ENCODE measurements around the gene PSMD14. TPM values are rescaled to one million over a fixed set of nuclear protein-coding genes. Genes with fewer than 3 reads are reported as not detected.
A peak's percentile ranks its signal among the peaks of the same experiment; 100 is the strongest.
"Not testable (repeated sequence)": the region's sequence is repeated elsewhere in the genome, so short reads cannot be mapped to it uniquely, and the experiment has no call there.

Gene PSMD14
- total RNA-seq: 10 to 100 TPM; 68.3 to 72.2 TPM

- H3K9me3 Mint-ChIP-seq (ENCODE audit: insufficient read depth): peaks cover 5% of the 10 kb centered on the region
- H3K4me3 Mint-ChIP-seq: peak within 1 kb of the TSS; percentile 85
- peak; percentile 95 for DNase-seq
- ATAC-seq: peak; percentile 94
- ChIA-PET POLR2A (interaction anchor here (0.6 to 2.0 kb wide), 24 partner anchors 8 to 984 kb away, joined by 3 to 9 read pairs (median 3); partner anchors contain the start of gene DPP4), CTCF (interaction anchor here (0.6 to 1.6 kb wide), 8 partner anchors 8 to 244 kb away, joined by 3 to 6 read pairs (median 3); no protein-coding TSS in a partner anchor)
- peaks cover 35% of the 10 kb centered on the region for H3K4me1 Mint-ChIP-seq (ENCODE audit: low read depth)
- H3K36me3 Mint-ChIP-seq (ENCODE audit: low read depth): peaks cover 24% of the 10 kb centered on the region
- H3K27ac Mint-ChIP-seq: peak within 1 kb of the TSS; percentile 95
- peaks cover 2% of the 10 kb centered on the region for H3K27me3 Mint-ChIP-seq (ENCODE audit: low read depth)
Measured at GRCh38 chr2:161308178-161308955, at the start of gene PSMD14. Gene PSMD14, plus strand, starts transcription at chr2:161308425. Its CDS starts 10,401 bp downstream, at chr2:161318826.

GRCh38 chr2:161265874-161266273 lies 42.4 kb upstream of the PSMD14 start:
- H3K36me3 Mint-ChIP-seq (ENCODE audit: low read depth): no peaks in the 10 kb centered on the region
- H3K4me3 Mint-ChIP-seq: no peak overlapping the region
- DNase-seq (no peak), ATAC-seq (no peak)
- peaks cover 19% of the 10 kb centered on the region for H3K27me3 Mint-ChIP-seq (ENCODE audit: low read depth)
- POLR2A ChIA-PET: interaction anchor here (0.7 kb wide), 1 partner anchor 1053 kb away, joined by 3 read pairs; no protein-coding TSS in a partner anchor
- H3K27ac Mint-ChIP-seq: no peak overlapping the region
- CTCF ChIA-PET: interaction anchor here (1.4 to 3.0 kb wide), 2 partner anchors 8 to 15 kb away, joined by 10 to 15 read pairs; no protein-coding TSS in a partner anchor
- no peaks in the 10 kb centered on the region for H3K4me1 Mint-ChIP-seq (ENCODE audit: low read depth)
- H3K9me3 Mint-ChIP-seq (ENCODE audit: insufficient read depth): no peaks in the 10 kb centered on the region

- ATAC-seq (no peak), DNase-seq (no peak)
- no peak overlapping the region for H3K4me3 Mint-ChIP-seq
- POLR2A ChIA-PET: no interaction called here
- H3K27me3 Mint-ChIP-seq (ENCODE audit: low read depth): peaks cover 26% of the 10 kb centered on the region
- no peak overlapping the region for H3K27ac Mint-ChIP-seq
- H3K4me1 Mint-ChIP-seq (ENCODE audit: low read depth): peaks cover 3% of the 10 kb centered on the region
- H3K36me3 Mint-ChIP-seq (ENCODE audit: low read depth): no peaks in the 10 kb centered on the region
- CTCF ChIA-PET: interaction anchor here (1.3 to 1.5 kb wide), 2 partner anchors 19 to 205 kb away, joined by 3 to 4 read pairs; no protein-coding TSS in a partner anchor
- no peaks in the 10 kb centered on the region for H3K9me3 Mint-ChIP-seq (ENCODE audit: insufficient read depth)
Measured at GRCh38 chr2:161269111-161269510, 39.1 kb upstream of the PSMD14 start.

GRCh38 chr2:161273038-161273760 lies 35.0 kb upstream of the PSMD14 start:
- Mint-ChIP-seq H3K36me3 (ENCODE audit: low read depth) (no peaks in the 10 kb centered on the region), H3K27ac (no peak overlapping the region), H3K27me3 (ENCODE audit: low read depth) (peaks cover 23% of the 10 kb centered on the region), H3K4me3 (no peak overlapping the region), H3K4me1 (ENCODE audit: low read depth) (peaks cover 3% of the 10 kb centered on the region), H3K9me3 (ENCODE audit: insufficient read depth) (no peaks in the 10 kb centered on the region)
- ATAC-seq (peak; percentile 65), DNase-seq (peak; percentile 55)
- ChIA-PET POLR2A (no interaction called here), CTCF (interaction anchor here (0.7 to 2.9 kb wide), 23 partner anchors 9 to 940 kb away, joined by 3 to 18 read pairs (median 4); partner anchors contain the start of gene PSMD14)

- ATAC-seq; H3K27ac Mint-ChIP-seq; H3K4me1 Mint-ChIP-seq (ENCODE audit: low read depth); H3K9me3 Mint-ChIP-seq (ENCODE audit: insufficient read depth); POLR2A ChIA-PET; H3K4me3 Mint-ChIP-seq; H3K36me3 Mint-ChIP-seq (ENCODE audit: low read depth): not testable (repeated sequence)
- CTCF ChIA-PET: interaction anchor here (1.0 kb wide), 1 partner anchor 55 kb away, joined by 3 read pairs; no protein-coding TSS in a partner anchor
- H3K27me3 Mint-ChIP-seq (ENCODE audit: low read depth): peaks cover 15% of the 10 kb centered on the region
- peak; percentile 29 for DNase-seq
Measured at GRCh38 chr2:161278564-161279229, 29.5 kb upstream of the PSMD14 start.

DNA sequence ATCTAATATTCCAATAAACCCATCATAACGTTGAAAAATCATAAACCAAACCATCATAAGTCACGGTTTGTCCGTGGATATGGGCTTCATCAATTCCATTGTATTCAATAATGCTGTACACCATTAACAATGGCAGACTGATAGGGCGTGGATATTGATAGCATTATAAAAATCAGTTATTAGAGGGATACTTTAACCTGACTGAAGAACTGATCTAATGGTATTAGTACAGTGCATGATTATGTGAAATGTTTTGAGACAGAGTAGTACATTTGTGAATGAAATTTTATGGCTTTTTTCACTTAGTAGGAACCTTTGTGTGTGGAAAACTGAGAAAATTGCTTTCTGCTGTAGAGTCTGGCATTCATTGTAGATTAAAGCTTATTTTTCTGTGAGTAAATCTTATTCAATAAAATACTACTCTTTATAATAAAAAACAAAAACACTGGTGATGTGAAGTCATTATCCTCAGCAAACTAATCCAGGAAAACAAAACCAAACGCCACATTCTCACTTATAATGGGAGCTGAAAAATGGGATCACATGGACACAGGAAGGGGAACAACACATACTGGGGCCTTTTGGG lies 28.9 kb upstream of the PSMD14 start:
- DNase-seq; POLR2A ChIA-PET; ATAC-seq; H3K4me3 Mint-ChIP-seq; CTCF ChIA-PET; H3K27ac Mint-ChIP-seq; H3K36me3 Mint-ChIP-seq (ENCODE audit: low read depth); H3K4me1 Mint-ChIP-seq (ENCODE audit: low read depth); H3K9me3 Mint-ChIP-seq (ENCODE audit: insufficient read depth): not testable (repeated sequence)
- H3K27me3 Mint-ChIP-seq (ENCODE audit: low read depth): peaks cover 19% of the 10 kb centered on the region

DNA sequence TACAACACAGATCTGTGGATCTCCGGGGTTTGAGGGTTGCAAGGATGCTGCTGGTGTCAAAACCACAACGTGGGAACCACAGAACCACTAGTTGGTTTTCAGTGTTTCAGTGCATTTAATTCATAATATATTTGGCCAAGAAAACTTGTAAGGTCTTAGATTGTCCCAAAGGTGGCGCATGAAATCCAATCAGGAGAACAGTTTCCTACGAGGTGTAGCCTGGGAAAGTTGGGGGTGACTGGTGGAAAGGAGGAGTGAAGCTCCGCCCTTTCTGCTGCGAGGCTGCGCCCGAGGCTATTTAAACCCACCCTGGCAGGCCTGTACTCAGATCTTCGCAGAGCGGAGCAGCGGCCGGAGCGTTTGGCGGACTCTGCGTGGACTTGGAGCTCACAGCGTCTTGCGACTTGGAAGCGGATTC lies 27.3 kb upstream of the PSMD14 start:
- H3K4me3 Mint-ChIP-seq; ATAC-seq; H3K9me3 Mint-ChIP-seq (ENCODE audit: insufficient read depth); H3K27ac Mint-ChIP-seq; POLR2A ChIA-PET; CTCF ChIA-PET; H3K4me1 Mint-ChIP-seq (ENCODE audit: low read depth); H3K36me3 Mint-ChIP-seq (ENCODE audit: low read depth): not testable (repeated sequence)
- peaks cover 20% of the 10 kb centered on the region for H3K27me3 Mint-ChIP-seq (ENCODE audit: low read depth)
- DNase-seq: peak; percentile 60

DNA sequence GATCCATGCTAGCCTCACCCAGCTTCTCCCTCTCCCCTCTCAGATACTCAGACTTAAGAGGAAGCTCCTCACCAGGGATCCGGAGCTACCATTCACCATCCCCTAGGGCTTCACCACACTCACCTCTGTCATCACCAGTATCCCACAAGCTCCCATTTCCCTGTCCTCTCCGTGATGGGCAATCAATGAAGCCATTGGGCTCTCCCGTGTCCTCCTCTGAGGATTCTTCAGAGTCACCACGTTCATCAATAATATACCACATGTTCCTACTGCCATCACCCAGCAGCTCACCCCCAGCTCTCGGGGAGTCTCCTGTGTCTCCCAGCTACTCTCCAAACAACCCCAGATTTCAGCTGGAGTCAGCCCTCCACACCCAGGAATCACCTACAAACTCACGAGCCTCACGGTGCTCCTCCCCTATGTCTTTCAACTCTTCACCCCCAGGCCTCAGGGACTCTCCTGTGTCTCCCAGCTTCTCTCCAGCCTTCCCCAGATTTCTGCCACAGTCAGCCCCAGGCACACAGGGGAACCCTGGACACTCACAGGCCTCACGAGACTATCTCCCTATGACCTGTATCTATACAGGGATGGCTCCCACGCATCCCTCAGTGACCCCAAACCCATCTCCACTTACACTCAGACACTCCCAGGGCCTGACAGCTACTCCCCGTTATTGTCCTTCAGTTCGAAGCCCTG lies 26.5 kb upstream of the PSMD14 start:
- POLR2A ChIA-PET; DNase-seq; H3K4me1 Mint-ChIP-seq (ENCODE audit: low read depth); H3K4me3 Mint-ChIP-seq; ATAC-seq; H3K9me3 Mint-ChIP-seq (ENCODE audit: insufficient read depth); H3K36me3 Mint-ChIP-seq (ENCODE audit: low read depth); H3K27ac Mint-ChIP-seq: not testable (repeated sequence)
- CTCF ChIA-PET: interaction anchor here (0.7 kb wide), 1 partner anchor 27 kb away, joined by 3 read pairs; the partner anchor contains the start of gene PSMD14
- H3K27me3 Mint-ChIP-seq (ENCODE audit: low read depth): peaks cover 20% of the 10 kb centered on the region

DNA sequence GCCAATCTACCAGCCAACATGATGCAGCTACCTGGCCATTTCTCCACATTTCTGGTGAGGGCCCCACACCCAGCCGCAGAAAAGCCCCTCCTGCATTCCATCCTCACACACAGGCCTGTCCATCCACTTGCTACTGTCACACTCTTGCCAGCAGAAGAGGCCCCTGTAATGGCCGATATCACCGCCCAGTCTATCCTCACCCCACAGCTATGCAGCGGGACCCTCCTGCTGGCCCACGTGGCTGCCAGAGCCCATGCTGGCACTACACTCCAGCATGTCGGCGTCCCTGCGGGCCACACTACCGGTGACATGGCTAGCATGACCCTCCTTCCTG lies 25.9 kb upstream of the PSMD14 start:
- H3K27ac Mint-ChIP-seq; H3K36me3 Mint-ChIP-seq (ENCODE audit: low read depth); H3K4me3 Mint-ChIP-seq; ATAC-seq; DNase-seq; H3K4me1 Mint-ChIP-seq (ENCODE audit: low read depth); CTCF ChIA-PET; H3K9me3 Mint-ChIP-seq (ENCODE audit: insufficient read depth); POLR2A ChIA-PET: not testable (repeated sequence)
- H3K27me3 Mint-ChIP-seq (ENCODE audit: low read depth): peaks cover 21% of the 10 kb centered on the region

GRCh38 chr2:161283926-161284325 lies 24.3 kb upstream of the PSMD14 start:
- H3K9me3 Mint-ChIP-seq (ENCODE audit: insufficient read depth): no peaks in the 10 kb centered on the region
- ATAC-seq (no peak), DNase-seq (no peak)
- no peaks in the 10 kb centered on the region for H3K4me1 Mint-ChIP-seq (ENCODE audit: low read depth)
- ChIA-PET POLR2A (no interaction called here), CTCF (no interaction called here)
- H3K4me3 Mint-ChIP-seq: no peak overlapping the region
- no peaks in the 10 kb centered on the region for H3K36me3 Mint-ChIP-seq (ENCODE audit: low read depth)
- H3K27me3 Mint-ChIP-seq (ENCODE audit: low read depth): peaks cover 34% of the 10 kb centered on the region
- no peak overlapping the region for H3K27ac Mint-ChIP-seq

DNA sequence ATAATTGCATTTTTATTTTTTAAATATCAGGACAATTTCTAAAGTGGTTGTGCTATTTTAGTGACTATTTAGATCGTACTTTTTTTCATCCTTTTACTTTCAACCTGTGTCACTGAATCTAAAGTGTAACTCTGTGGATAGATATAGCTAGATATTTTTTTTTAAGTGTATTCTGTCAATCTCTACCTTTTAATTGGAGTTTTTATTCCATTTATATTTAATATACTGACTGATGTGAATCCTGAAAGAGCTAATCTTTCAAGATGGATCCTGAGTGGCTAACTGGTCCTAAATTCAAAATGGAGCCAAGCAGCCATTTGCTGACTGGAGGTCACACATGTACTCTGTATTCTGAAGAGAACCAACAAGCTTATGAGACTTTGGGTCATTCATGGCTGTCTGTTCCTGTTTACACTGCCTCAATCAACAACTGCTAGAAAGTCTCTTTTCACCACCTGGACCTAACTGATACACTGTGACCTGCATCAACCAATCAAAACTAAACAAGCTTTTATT lies 4.6 kb upstream of the PSMD14 start:
- DNase-seq (no peak), ATAC-seq (no peak)
- peaks cover 7% of the 10 kb centered on the region for H3K4me1 Mint-ChIP-seq (ENCODE audit: low read depth)
- peaks cover 8% of the 10 kb centered on the region for H3K36me3 Mint-ChIP-seq (ENCODE audit: low read depth)
- POLR2A ChIA-PET: no interaction called here
- no peak overlapping the region for H3K27ac Mint-ChIP-seq
- CTCF ChIA-PET: interaction anchor here (0.6 to 0.7 kb wide), 2 partner anchors 30 to 309 kb away, joined by 3 read pairs; no protein-coding TSS in a partner anchor
- peaks cover 9% of the 10 kb centered on the region for H3K9me3 Mint-ChIP-seq (ENCODE audit: insufficient read depth)
- peaks cover 20% of the 10 kb centered on the region for H3K27me3 Mint-ChIP-seq (ENCODE audit: low read depth)
- no peak overlapping the region for H3K4me3 Mint-ChIP-seq

All from activated CD8-positive, alpha-beta T cell treated with anti-CD3 and anti-CD28 coated beads, Interleukin-2, amount 10 ng/mL, durations not matched to agents 7 days and 5 days (primary cell).